CD4-positive, alpha-beta memory T cell (primary cell): ENCODE results near the gene TTC34. TPM values are rescaled to one million over a fixed set of nuclear protein-coding genes. Genes with fewer than 3 reads are reported as not detected.

Source experiments
- CTCF ChIA-PET: fragments of 350-600 bp; sonication (Branson Sonifier 250); formaldehyde crosslinking; loops from one replicate; lab custom pipeline; 2021; ENCODE audit warnings: inconsistent platforms; ENCODE audit not compliant: partially characterized antibody; lab: Charles Lee
- POLR2A ChIA-PET: fragments of 350-600 bp; sonication (Branson Sonifier 250); formaldehyde crosslinking; loops from one replicate; lab custom pipeline; 2021; ENCODE audit not compliant: partially characterized antibody; lab: Charles Lee
- DNase-seq, 5 donors: peaks; one replicate each; pipeline versions ENCODE4 v3.0.0 to v3.0.0-alpha.2; 2020 to 2022; ENCODE audit warnings: mixed read lengths in 1 of 5
- H3K27ac ChIP-seq: one replicate; pipeline ENCODE4 v1.7.0; 2013; ENCODE audit warnings: low read depth, low read length
- H3K27me3 ChIP-seq: 2 replicates; pipeline ENCODE4 v1.7.0; 2013; ENCODE audit warnings: mild to moderate bottlenecking, low read length, moderate library complexity; ENCODE audit not compliant: insufficient read depth
- H3K36me3 ChIP-seq: 2 replicates; pipeline ENCODE4 v1.7.0; 2013; ENCODE audit warnings: mild to moderate bottlenecking, low read length, moderate library complexity; ENCODE audit not compliant: insufficient read depth
- H3K4me1 ChIP-seq: 2 replicates; pipeline ENCODE4 v1.7.0; 2013; ENCODE audit warnings: mild to moderate bottlenecking, low read length, moderate library complexity; ENCODE audit not compliant: insufficient read depth
- H3K4me3 ChIP-seq, 2 donors: one replicate each; pipeline ENCODE4 v1.7.0; 2013; ENCODE audit warnings: low read length in 2 of 2, mild to moderate bottlenecking in 1 of 2
- H3K9me3 ChIP-seq, 2 donors: one replicate each; pipeline ENCODE4 v1.7.0; 2013; ENCODE audit warnings: low read length in 2 of 2, control low read depth in 1 of 2; ENCODE audit not compliant: control insufficient read depth in 1 of 2
- H3K27ac Mint-ChIP-seq, 7 donors: one replicate each; pipeline ENCODE4 v1.8.0; 2020 to 2021; ENCODE audit warnings: mixed read lengths in 7 of 7, mild to moderate bottlenecking in 6 of 7, inconsistent platforms in 3 of 7, moderate library complexity in 3 of 7
- H3K27me3 Mint-ChIP-seq, 2 donors: one replicate each; pipeline ENCODE4 v1.8.0; 2020 to 2021; ENCODE audit warnings: mixed read lengths in 2 of 2
- H3K36me3 Mint-ChIP-seq, 2 donors: one replicate each; pipeline ENCODE4 v1.8.0; 2020 to 2021; ENCODE audit warnings: mixed read lengths in 2 of 2, inconsistent platforms in 1 of 2, mild to moderate bottlenecking in 1 of 2
- H3K4me1 Mint-ChIP-seq, 4 donors: one replicate each; pipeline ENCODE4 v1.8.0; 2020 to 2021; ENCODE audit warnings: mixed read lengths in 4 of 4, mild to moderate bottlenecking in 1 of 4
- H3K4me3 Mint-ChIP-seq, 8 donors: one replicate each; pipeline ENCODE4 v1.8.0; 2020 to 2021; ENCODE audit warnings: mixed read lengths in 8 of 8, mild to moderate bottlenecking in 7 of 8, moderate library complexity in 6 of 8, inconsistent platforms in 3 of 8
- H3K9me3 Mint-ChIP-seq, 8 donors: one replicate each; pipeline ENCODE4 v1.8.0; 2020 to 2021; ENCODE audit warnings: mixed read lengths in 8 of 8, mild to moderate bottlenecking in 5 of 8, inconsistent platforms in 3 of 8, moderate library complexity in 1 of 8
- intact Hi-C: fragments of 100-400 bp; cut with micrococcal nuclease; formaldehyde crosslinking; loops from one replicate; pipeline ENCODE4 v1.15.1; 2023
- polyA plus RNA-seq, 2 donors: library from polyadenylated mRNA; unstranded; fragments of 300-500 nt; fragmentation: Illumina TruSeq; gene quantifications; one replicate each; pipeline ENCODE4 v1.2.3, GENCODE V29; 2021
- total RNA-seq, 2 experiments: library from RNA; stranded (reverse); gene quantifications; one replicate each; pipeline ENCODE4 v1.2.3, GENCODE V29; 2021

TTC34 gene
- total and polyA plus RNA-seq, 4 experiments from 2014 or later, result 0.06 to 4.9 (median 4.8) TPM; not detected in 1

GRCh38 chr1:2595812-2596529 lies 205.5 kb downstream of the TTC34 start:
- POLR2A ChIA-PET, result no interaction called here

GRCh38 chr1:2595261-2595811 lies 206.2 kb downstream of the TTC34 start:
- H3K9me3 ChIP-seq, result no peaks in the 10 kb centered on the region
- Mint-ChIP-seq H3K27me3 (peaks cover 0 to 1% of the 10 kb centered on the region in 2 donors), H3K4me3 (no peak overlapping the region), H3K36me3 (no peaks in the 10 kb centered on the region), H3K9me3 (peaks cover 0 to 8% (median 1%) of the 10 kb centered on the region in 8 donors), H3K27ac (no peak overlapping the region), H3K4me1 (peaks cover 0 to 5% (median 4%) of the 10 kb centered on the region in 4 donors)
- no peaks in the 10 kb centered on the region for H3K27me3 ChIP-seq
- H3K4me3 ChIP-seq, result no peak overlapping the region
- H3K27ac ChIP-seq, result no peak overlapping the region
- intact Hi-C loops, result no loop called here
- DNase-seq, result no peak
- no peaks in the 10 kb centered on the region for H3K36me3 ChIP-seq
- ChIA-PET CTCF (no interaction called here), POLR2A (no interaction called here)
- H3K4me1 ChIP-seq, result no peaks in the 10 kb centered on the region

More at GRCh38 chr1:2595812-2596529, 205.5 kb downstream of the TTC34 start:
- H3K27me3 ChIP-seq, result no peaks in the 10 kb centered on the region
- no peak overlapping the region for H3K4me3 ChIP-seq
- peaks cover 0 to 5% (median 4%) of the 10 kb centered on the region in 4 donors for H3K4me1 Mint-ChIP-seq
- intact Hi-C loops, result no loop called here
- H3K9me3 Mint-ChIP-seq, result peaks cover 0 to 13% (median 1%) of the 10 kb centered on the region in 8 donors
- H3K27ac Mint-ChIP-seq, result no peak overlapping the region
- H3K36me3 ChIP-seq, result no peaks in the 10 kb centered on the region
- no peaks in the 10 kb centered on the region for H3K4me1 ChIP-seq
- CTCF ChIA-PET, result no interaction called here
- H3K9me3 ChIP-seq, result no peaks in the 10 kb centered on the region
- H3K36me3 Mint-ChIP-seq, result no peaks in the 10 kb centered on the region
- no peak overlapping the region for H3K27ac ChIP-seq
- no peak for DNase-seq
- H3K4me3 Mint-ChIP-seq, result no peak overlapping the region
- H3K27me3 Mint-ChIP-seq, result peaks cover 0 to 1% of the 10 kb centered on the region in 2 donors

GRCh38 chr1:2594641-2595131 lies 206.8 kb downstream of the TTC34 start:
- DNase-seq, result no peak
- Mint-ChIP-seq H3K9me3 (peaks cover 0 to 8% (median 1%) of the 10 kb centered on the region in 8 donors), H3K4me1 (peaks cover 0 to 5% (median 4%) of the 10 kb centered on the region in 4 donors), H3K36me3 (peaks cover 0 to 2% of the 10 kb centered on the region in 2 donors), H3K4me3 (no peak overlapping the region), H3K27ac (no peak overlapping the region), H3K27me3 (peaks cover 0 to 1% of the 10 kb centered on the region in 2 donors)
- Histone ChIP-seq H3K36me3 (no peaks in the 10 kb centered on the region), H3K4me1 (no peaks in the 10 kb centered on the region), H3K9me3 (no peaks in the 10 kb centered on the region), H3K27ac (no peak overlapping the region), H3K4me3 (no peak overlapping the region), H3K27me3 (no peaks in the 10 kb centered on the region)
- intact Hi-C loops, result no loop called here
- POLR2A ChIA-PET, result no interaction called here
- CTCF ChIA-PET, result no interaction called here

GRCh38 chr1:2594001-2594640 lies 207.4 kb downstream of the TTC34 start:
- ChIA-PET CTCF (no interaction called here), POLR2A (no interaction called here)
- H3K36me3 ChIP-seq, result no peaks in the 10 kb centered on the region
- Mint-ChIP-seq H3K27me3 (peaks cover 0 to 1% of the 10 kb centered on the region in 2 donors), H3K27ac (no peak overlapping the region), H3K9me3 (peaks cover 0 to 8% (median 1%) of the 10 kb centered on the region in 8 donors), H3K4me1 (peaks cover 0 to 5% (median 4%) of the 10 kb centered on the region in 4 donors), H3K36me3 (peaks cover 0 to 5% of the 10 kb centered on the region in 2 donors), H3K4me3 (no peak overlapping the region)
- no peaks in the 10 kb centered on the region for H3K27me3 ChIP-seq
- DNase-seq, result no peak
- H3K4me3 ChIP-seq, result no peak overlapping the region
- H3K27ac ChIP-seq, result no peak overlapping the region
- no peaks in the 10 kb centered on the region for H3K4me1 ChIP-seq
- intact Hi-C loops, result no loop called here
- no peaks in the 10 kb centered on the region for H3K9me3 ChIP-seq

- Histone ChIP-seq H3K9me3 (no peaks in the 10 kb centered on the region), H3K36me3 (no peaks in the 10 kb centered on the region), H3K27ac (no peak overlapping the region), H3K27me3 (no peaks in the 10 kb centered on the region), H3K4me1 (no peaks in the 10 kb centered on the region), H3K4me3 (no peak overlapping the region)
- Mint-ChIP-seq H3K27me3 (peaks cover 0 to 1% of the 10 kb centered on the region in 2 donors), H3K4me3 (no peak overlapping the region), H3K36me3 (peaks cover 0 to 5% of the 10 kb centered on the region in 2 donors), H3K9me3 (peaks cover 0 to 4% (median 0%) of the 10 kb centered on the region in 8 donors), H3K4me1 (peaks cover 0 to 11% (median 4%) of the 10 kb centered on the region in 4 donors), H3K27ac (no peak overlapping the region)
- DNase-seq, result no peak
- intact Hi-C loops, result no loop called here
- POLR2A ChIA-PET, result no interaction called here
- CTCF ChIA-PET, result no interaction called here
These were observed 208.1 kb downstream of the TTC34 start for GRCh38 chr1:2593251-2593878.

- Mint-ChIP-seq H3K4me3 (peak overlapping the region in 3 of 8 donors; percentile 13 to 68 (median 40)), H3K27me3 (peaks cover 0 to 1% of the 10 kb centered on the region in 2 donors), H3K9me3 (no peaks in the 10 kb centered on the region), H3K36me3 (peaks cover 0 to 5% of the 10 kb centered on the region in 2 donors), H3K27ac (peak overlapping the region in 2 of 7 donors; percentile 37 to 52), H3K4me1 (peaks cover 0 to 15% (median 5%) of the 10 kb centered on the region in 4 donors)
- POLR2A ChIA-PET, result no interaction called here
- DNase-seq, result no peak
- Histone ChIP-seq H3K27me3 (no peaks in the 10 kb centered on the region), H3K27ac (no peak overlapping the region), H3K9me3 (no peaks in the 10 kb centered on the region), H3K4me3 (no peak overlapping the region), H3K4me1 (peaks cover 3% of the 10 kb centered on the region), H3K36me3 (no peaks in the 10 kb centered on the region)
- CTCF ChIA-PET, result no interaction called here
- intact Hi-C loops, result no loop called here
These were observed 208.8 kb downstream of the TTC34 start for GRCh38 chr1:2592672-2593071.
